ENCODE measurements around the gene PPM1M. TPM values are rescaled to one million over a fixed set of nuclear protein-coding genes. Genes with fewer than 3 reads are reported as not detected.
A peak's percentile ranks its signal among the peaks of the same experiment; 100 is the strongest.

PPM1M gene
- total and polyA plus RNA-seq, 10 of the 15 experiments (the other 5 are each of a cell fraction or from before 2014, with no cell fraction given), result 7.3 to 24.8 (median 15.8) TPM

- peaks cover 12 to 27% of the 10 kb centered on the region in 2 experiments; a peak in 3 of 4 replicates for H3K36me3 ChIP-seq (ENCODE audit: control insufficient read depth in 2 of 2, insufficient read depth in 2 of 2, low read length in 1 of 2)
- H2AFZ ChIP-seq (ENCODE audit: control insufficient read depth, low read depth, low read length), result no peak overlapping the region
- POLR2A ChIA-PET, result no interaction called here
- CTCF ChIA-PET, result interaction anchor here (4.4 to 5.3 kb wide), 2 partner anchors 8 to 110 kb away, joined by 53 to 91 read pairs; no protein-coding TSS in a partner anchor
- no peak overlapping the region for H3K4me3 ChIP-seq
- no peak overlapping the region for H3K9ac ChIP-seq (ENCODE audit: control insufficient read depth, insufficient read depth, low read length)
- in situ Hi-C loops (cut with MboI), result no loop called here
- no peak overlapping the region for H3K4me2 ChIP-seq (ENCODE audit: control insufficient read depth, insufficient read depth)
- H3K9me3 ChIP-seq (replicated peaks; ENCODE audit: control insufficient read depth, insufficient read depth, low read length), result no peaks in the 10 kb centered on the region
- TF ChIP-seq TBL1XR1 (IDR thresholded peaks at IDR 0.05; ENCODE audit: low read depth, low read length) (no peak), SP1 (IDR thresholded peaks at IDR 0.05; ENCODE audit: low read depth, low read length) (no peak), NKRF (conservative IDR thresholded peaks at IDR 0.05) (no peak), DPF2 (IDR thresholded peaks at IDR 0.05) (no peak), USF1 (IDR thresholded peaks at IDR 0.05; ENCODE audit: borderline replicate concordance, extremely low read length, insufficient read depth, low read depth, low read length) (no peak)
- TF ChIP-seq, protein P1, sequence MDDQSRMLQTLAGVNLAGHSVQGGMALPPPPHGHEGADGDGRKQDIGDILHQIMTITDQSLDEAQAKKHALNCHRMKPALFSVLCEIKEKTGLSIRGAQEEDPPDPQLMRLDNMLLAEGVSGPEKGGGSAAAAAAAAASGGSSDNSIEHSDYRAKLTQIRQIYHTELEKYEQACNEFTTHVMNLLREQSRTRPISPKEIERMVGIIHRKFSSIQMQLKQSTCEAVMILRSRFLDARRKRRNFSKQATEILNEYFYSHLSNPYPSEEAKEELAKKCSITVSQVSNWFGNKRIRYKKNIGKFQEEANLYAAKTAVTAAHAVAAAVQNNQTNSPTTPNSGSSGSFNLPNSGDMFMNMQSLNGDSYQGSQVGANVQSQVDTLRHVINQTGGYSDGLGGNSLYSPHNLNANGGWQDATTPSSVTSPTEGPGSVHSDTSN (IDR thresholded peaks at IDR 0.05; ENCODE audit: insufficient replicate concordance, low read depth, low read length), result no peak
- no peaks in the 10 kb centered on the region for H3K27me3 ChIP-seq (replicated peaks in 1 of 2; ENCODE audit: control insufficient read depth in 2 of 2, insufficient read depth in 2 of 2, low read length in 1 of 2)
- no peak for ATAC-seq
- no peaks in the 10 kb centered on the region for H4K20me1 ChIP-seq (ENCODE audit: control insufficient read depth, insufficient read depth)
- SMC1A ChIA-PET (ENCODE audit: uncharacterized antibody, unreplicated experiment), result no interaction called here
- no peak for FAIRE-seq
- RAD21 ChIA-PET (ENCODE audit: unreplicated experiment), result interaction anchor here (1.0 kb wide), 1 partner anchor 10 kb away, joined by 3 read pairs; the partner anchor contains the start of gene TWF2
- no peak overlapping the region for H3K27ac ChIP-seq (ENCODE audit: control insufficient read depth, insufficient read depth)
- TSS peak; percentile 65 for BruUV-seq (replicated peaks)
- DNase-seq (ENCODE audit: low read depth, low spot score), result no peak
- H3K79me2 ChIP-seq (ENCODE audit: control insufficient read depth, insufficient read depth, low read length), result peaks cover 3% of the 10 kb centered on the region
- 95% methylated on average over 17 of the region's 21 CpGs for WGBS (ENCODE audit: insufficient coverage, insufficient replicate concordance, low lambda C conversion rate, missing lambda C conversion rate)
- H3K4me1 ChIP-seq (ENCODE audit: control insufficient read depth, insufficient read depth, low read length), result peaks cover 26% of the 10 kb centered on the region
- intact Hi-C loops (cut with micrococcal nuclease; ENCODE audit: unreplicated experiment), result no loop called here
These were observed 16.7 kb upstream of the PPM1M start for GRCh38 chr3:52228751-52229291.
